ENCODE measurements around the gene OTUD3. TPM values are rescaled to one million over a fixed set of nuclear protein-coding genes. Genes with fewer than 3 reads are reported as not detected.

The OTUD3 gene
- total and polyA plus RNA-seq, 2 of the 13 experiments (the other 11 are each of a cell fraction or from before 2014, with no cell fraction given), result 5.2 to 7.5 TPM

GRCh38 chr1:19925342-19926070 lies 43.3 kb downstream of the OTUD3 start (continued):
- TF ChIP-seq ZNF558 (CRISPR knock-in tag; IDR thresholded peaks at IDR 0.05; ENCODE audit: borderline replicate concordance) (no peak), MLX (CRISPR knock-in tag; IDR thresholded peaks at IDR 0.05) (peak; percentile 68; the same call in 1 of the 2 replicates), ZBTB26 (CRISPR knock-in tag; IDR thresholded peaks at IDR 0.05; ENCODE audit: borderline replicate concordance) (no peak), ZMYM2 (CRISPR knock-in tag; IDR thresholded peaks at IDR 0.05) (no peak), ZSCAN25 (CRISPR knock-in tag; IDR thresholded peaks at IDR 0.05) (no peak), ZNF607 (CRISPR knock-in tag; IDR thresholded peaks at IDR 0.05; ENCODE audit: borderline replicate concordance) (no peak), SNAPC5 (CRISPR knock-in tag; IDR thresholded peaks at IDR 0.05; ENCODE audit: borderline replicate concordance) (no peak), SMAD3 (CRISPR knock-in tag; IDR thresholded peaks at IDR 0.05) (peak; percentile 55; the same call in 1 of the 2 replicates), LBX2 (CRISPR knock-in tag; IDR thresholded peaks at IDR 0.05; ENCODE audit: borderline replicate concordance) (no peak), MIER3 (CRISPR knock-in tag; IDR thresholded peaks at IDR 0.05; ENCODE audit: borderline replicate concordance) (no peak), E2F1 (CRISPR knock-in tag; IDR thresholded peaks at IDR 0.05) (no peak), DBP (CRISPR knock-in tag; IDR thresholded peaks at IDR 0.05; ENCODE audit: not compliant biosample characterization) (no peak), ZXDC (CRISPR knock-in tag; IDR thresholded peaks at IDR 0.05) (no peak), PHB2 (IDR thresholded peaks at IDR 0.05; ENCODE audit: partially characterized antibody) (no peak), TMF1 (CRISPR knock-in tag; IDR thresholded peaks at IDR 0.05; ENCODE audit: low read depth) (no peak), TBP (CRISPR knock-in tag; IDR thresholded peaks at IDR 0.05) (no peak), MIER2 (CRISPR knock-in tag; IDR thresholded peaks at IDR 0.05) (no peak), ATF7-NPFF (CRISPR knock-in tag; IDR thresholded peaks at IDR 0.05; ENCODE audit: low read depth) (no peak), REPIN1 (CRISPR knock-in tag; IDR thresholded peaks at IDR 0.05; ENCODE audit: borderline replicate concordance, low read depth) (no peak), ZBTB20 (CRISPR knock-in tag; IDR thresholded peaks at IDR 0.05; ENCODE audit: borderline replicate concordance, low read depth) (peak; percentile 48; the same call in 1 of the 2 replicates), ZNF572 (CRISPR knock-in tag; IDR thresholded peaks at IDR 0.05) (no peak), KLF16 (CRISPR knock-in tag; IDR thresholded peaks at IDR 0.05) (0 out of 4 replicates have a peak, but pooled peaks of 1 of the 2 experiments have one; percentile 35), NFYC (CRISPR knock-in tag; IDR thresholded peaks at IDR 0.05) (no peak)
